ENCODE measurements around the gene UIMC1.
"Not testable (repeated sequence)": the region's sequence is repeated elsewhere in the genome, so short reads cannot be mapped to it uniquely, and the experiment has no call there.

The UIMC1 gene

GRCh38 chr5:176986280-176986679 is 20.3 kb downstream of the UIMC1 start:
- no peak for TF ChIP-seq EZH2phosphoT487 (conservative IDR thresholded peaks at IDR 0.05; ENCODE audit: low read length)
- TF ChIP-seq CTCF (IDR thresholded peaks at IDR 0.05; ENCODE audit: insufficient read depth, low read length, poor library complexity, severe bottlenecking), result no peak
- H3K4me2 ChIP-seq (ENCODE audit: low read depth, low read length, poor library complexity, severe bottlenecking), result peak overlapping the region; percentile 61
- peaks cover 11% of the 10 kb centered on the region for H3K36me3 ChIP-seq (ENCODE audit: low read length)
- H3K27me3 ChIP-seq (ENCODE audit: low read length), result no peaks in the 10 kb centered on the region
- H3K9ac ChIP-seq (ENCODE audit: low read length), result 0 out of 2 replicates have a peak overlapping the region, but pooled peaks have one; percentile 6
- H3K4me3 ChIP-seq (ENCODE audit: insufficient read depth, low read length, poor library complexity, severe bottlenecking), result no peak overlapping the region
- H3K9me3 ChIP-seq (ENCODE audit: insufficient read depth, low read length), result no peaks in the 10 kb centered on the region
- peaks cover 8% of the 10 kb centered on the region; the same call in 1 of the 2 replicates for H4K20me1 ChIP-seq (ENCODE audit: low read depth, low read length)
- peak overlapping the region; percentile 92 for H3K27ac ChIP-seq (ENCODE audit: low read depth, low read length)
- no peak overlapping the region for H2AFZ ChIP-seq (ENCODE audit: low read depth, low read length, severe bottlenecking)
- peaks cover 41% of the 10 kb centered on the region for H3F3A ChIP-seq (ENCODE audit: insufficient read depth)
- H3K9me2 ChIP-seq (replicated peaks; ENCODE audit: insufficient read depth, low read length), result no peaks in the 10 kb centered on the region
- peaks cover 96% of the 10 kb centered on the region for H3K79me2 ChIP-seq (ENCODE audit: insufficient read depth, low read length)

- peaks cover 8% of the 10 kb centered on the region; the same call in 1 of the 2 replicates for H4K20me1 ChIP-seq (ENCODE audit: low read depth, low read length)
- H3K27ac ChIP-seq (ENCODE audit: low read depth, low read length), result peak overlapping the region; percentile 92
- peak overlapping the region; percentile 61 for H3K4me2 ChIP-seq (ENCODE audit: low read depth, low read length, poor library complexity, severe bottlenecking)
These were observed 21.1 kb downstream of the UIMC1 start for GRCh38 chr5:176985516-176985915.

GRCh38 chr5:176984176-176984575 is 22.4 kb downstream of the UIMC1 start:
- H4K20me1 ChIP-seq (ENCODE audit: low read depth, low read length); H2AFZ ChIP-seq (ENCODE audit: low read depth, low read length, severe bottlenecking); H3K9me2 ChIP-seq (replicated peaks; ENCODE audit: insufficient read depth, low read length); H3K27me3 ChIP-seq (ENCODE audit: low read length); H3K27ac ChIP-seq (ENCODE audit: low read depth, low read length); H3K9ac ChIP-seq (ENCODE audit: low read length); H3K9me3 ChIP-seq (ENCODE audit: insufficient read depth, low read length); H3K4me3 ChIP-seq (ENCODE audit: insufficient read depth, low read length, poor library complexity, severe bottlenecking); H3K4me2 ChIP-seq (ENCODE audit: low read depth, low read length, poor library complexity, severe bottlenecking): not testable (repeated sequence)
- Histone ChIP-seq H3F3A (ENCODE audit: insufficient read depth) (peaks cover 37% of the 10 kb centered on the region), H3K79me2 (ENCODE audit: insufficient read depth, low read length) (peaks cover 86% of the 10 kb centered on the region), H3K36me3 (ENCODE audit: low read length) (peaks cover 23% of the 10 kb centered on the region)

More at GRCh38 chr5:176985516-176985915, 21.1 kb downstream of the UIMC1 start:
- Histone ChIP-seq H2AFZ (ENCODE audit: low read depth, low read length, severe bottlenecking) (no peak overlapping the region), H3K9ac (ENCODE audit: low read length) (peak overlapping the region; percentile 41), H3K9me2 (replicated peaks; ENCODE audit: insufficient read depth, low read length) (no peaks in the 10 kb centered on the region), H3K79me2 (ENCODE audit: insufficient read depth, low read length) (peaks cover 89% of the 10 kb centered on the region), H3K9me3 (ENCODE audit: insufficient read depth, low read length) (no peaks in the 10 kb centered on the region), H3K4me3 (ENCODE audit: insufficient read depth, low read length, poor library complexity, severe bottlenecking) (no peak overlapping the region), H3K36me3 (ENCODE audit: low read length) (peaks cover 13% of the 10 kb centered on the region), H3F3A (ENCODE audit: insufficient read depth) (peaks cover 41% of the 10 kb centered on the region), H3K27me3 (ENCODE audit: low read length) (no peaks in the 10 kb centered on the region)
- no peak for TF ChIP-seq CTCF (IDR thresholded peaks at IDR 0.05; ENCODE audit: insufficient read depth, low read length, poor library complexity, severe bottlenecking)
- TF ChIP-seq EZH2phosphoT487 (conservative IDR thresholded peaks at IDR 0.05; ENCODE audit: low read length), result no peak

- H3K27me3 ChIP-seq (ENCODE audit: low read length); H3K9me3 ChIP-seq (ENCODE audit: insufficient read depth, low read length); H3K4me3 ChIP-seq (ENCODE audit: insufficient read depth, low read length, poor library complexity, severe bottlenecking); H4K20me1 ChIP-seq (ENCODE audit: low read depth, low read length); H3K9ac ChIP-seq (ENCODE audit: low read length); H3K4me2 ChIP-seq (ENCODE audit: low read depth, low read length, poor library complexity, severe bottlenecking); H2AFZ ChIP-seq (ENCODE audit: low read depth, low read length, severe bottlenecking); H3K27ac ChIP-seq (ENCODE audit: low read depth, low read length); H3K9me2 ChIP-seq (replicated peaks; ENCODE audit: insufficient read depth, low read length): not testable (repeated sequence)
- Histone ChIP-seq H3F3A (ENCODE audit: insufficient read depth) (peaks cover 37% of the 10 kb centered on the region), H3K79me2 (ENCODE audit: insufficient read depth, low read length) (peaks cover 86% of the 10 kb centered on the region), H3K36me3 (ENCODE audit: low read length) (peaks cover 28% of the 10 kb centered on the region)
These were observed 23.0 kb downstream of the UIMC1 start for GRCh38 chr5:176983593-176983992.

- H2AFZ ChIP-seq (ENCODE audit: low read depth, low read length, severe bottlenecking); H3K9me2 ChIP-seq (replicated peaks; ENCODE audit: insufficient read depth, low read length); H4K20me1 ChIP-seq (ENCODE audit: low read depth, low read length); H3K4me2 ChIP-seq (ENCODE audit: low read depth, low read length, poor library complexity, severe bottlenecking); H3K9ac ChIP-seq (ENCODE audit: low read length); H3K9me3 ChIP-seq (ENCODE audit: insufficient read depth, low read length); H3K4me3 ChIP-seq (ENCODE audit: insufficient read depth, low read length, poor library complexity, severe bottlenecking); H3K27ac ChIP-seq (ENCODE audit: low read depth, low read length); H3K27me3 ChIP-seq (ENCODE audit: low read length): not testable (repeated sequence)
- H3K79me2 ChIP-seq (ENCODE audit: insufficient read depth, low read length), result peaks cover 85% of the 10 kb centered on the region
- peaks cover 32% of the 10 kb centered on the region for H3K36me3 ChIP-seq (ENCODE audit: low read length)
- H3F3A ChIP-seq (ENCODE audit: insufficient read depth), result peaks cover 39% of the 10 kb centered on the region
These were observed 23.5 kb downstream of the UIMC1 start for GRCh38 chr5:176983112-176983511.

All from SU-DHL-6 (cell line).